GM19467 (cell line): ENCODE data around the gene PHKA2.

Source experiments
- ATAC-seq: cut with Tn5 transposase; IDR thresholded peaks from one replicate; pipeline ENCODE4 v1.9.1; 2021; ENCODE audit warnings: mild to moderate bottlenecking, moderate library complexity; ENCODE audit not compliant: unreplicated experiment

PHKA2 gene

GRCh38 chrX:18973527-18974192, 10.3 kb downstream of the PHKA2 start:
- no peak for ATAC-seq

- ATAC-seq, result no peak
Measured at GRCh38 chrX:18971506-18971905, 12.4 kb downstream of the PHKA2 start.

GRCh38 chrX:18970465-18970864, 13.4 kb downstream of the PHKA2 start:
- no peak for ATAC-seq

GRCh38 chrX:18966624-18967023, 17.3 kb downstream of the PHKA2 start:
- no peak for ATAC-seq

GRCh38 chrX:18964901-18965300, 19.0 kb downstream of the PHKA2 start:
- ATAC-seq, result no peak

- no peak for ATAC-seq
Measured at GRCh38 chrX:18964026-18964425, 19.9 kb downstream of the PHKA2 start.

- ATAC-seq, result no peak
Measured at GRCh38 chrX:18962329-18962728, 21.6 kb downstream of the PHKA2 start.

GRCh38 chrX:18961686-18962085, 22.2 kb downstream of the PHKA2 start:
- no peak for ATAC-seq

GRCh38 chrX:18956303-18957032, 27.4 kb downstream of the PHKA2 start:
- no peak for ATAC-seq

- no peak for ATAC-seq
Measured at GRCh38 chrX:18955676-18956075, 28.2 kb downstream of the PHKA2 start.

- no peak for ATAC-seq
Measured at GRCh38 chrX:18951032-18951431, 32.9 kb downstream of the PHKA2 start.

GRCh38 chrX:18949944-18950301, 34.0 kb downstream of the PHKA2 start:
- no peak for ATAC-seq

GRCh38 chrX:18949291-18949943, 34.5 kb downstream of the PHKA2 start:
- no peak for ATAC-seq

GRCh38 chrX:18946611-18947010, 37.3 kb downstream of the PHKA2 start:
- ATAC-seq, result no peak

- no peak for ATAC-seq
Measured at GRCh38 chrX:18946157-18946556, 37.8 kb downstream of the PHKA2 start.

- ATAC-seq, result no peak
Measured at GRCh38 chrX:18945483-18945882, 38.4 kb downstream of the PHKA2 start.

GRCh38 chrX:18944482-18944881, 39.4 kb downstream of the PHKA2 start:
- ATAC-seq, result no peak

GRCh38 chrX:18941896-18942295, 42.0 kb downstream of the PHKA2 start:
- no peak for ATAC-seq

- ATAC-seq, result no peak
Measured at GRCh38 chrX:18938710-18939109, 45.2 kb downstream of the PHKA2 start.

GRCh38 chrX:18937173-18937572, 46.7 kb downstream of the PHKA2 start:
- ATAC-seq, result no peak

GRCh38 chrX:18935893-18936292, 48.0 kb downstream of the PHKA2 start:
- no peak for ATAC-seq

GRCh38 chrX:18934708-18935107, 49.2 kb downstream of the PHKA2 start:
- no peak for ATAC-seq
